NB4 (cell line): ENCODE data around the gene C10orf143.

ENCODE experiments used
- DNase-seq: peaks from one replicate; pipeline ENCODE4 v3.0.0; 2010; ENCODE audit warnings: low read depth
- H3K4me3 ChIP-seq: one replicate; pipeline ENCODE4 v1.5.1; 2011; ENCODE audit warnings: mild to moderate bottlenecking, low read depth, low read length, moderate library complexity
- CTCF ChIP-seq: IDR thresholded peaks from one replicate; pipeline ENCODE4 v1.5.1; 2012; ENCODE audit warnings: low read depth, low read length
- MAX ChIP-seq: IDR thresholded peaks from 2 replicates; pipeline ENCODE4 v1.6.1; 2011; ENCODE audit warnings: low read depth, low read length
- MYC ChIP-seq: IDR thresholded peaks from 2 replicates; pipeline ENCODE4 v1.6.1; 2011; ENCODE audit warnings: low read depth, low read length
- POLR2A ChIP-seq: IDR thresholded peaks from 2 replicates; pipeline ENCODE4 v1.6.1; 2011; ENCODE audit warnings: mild to moderate bottlenecking; ENCODE audit not compliant: insufficient read length; ENCODE audit errors: extremely low read depth

Gene C10orf143

GRCh38 chr10:130065251-130065650, 45.4 kb downstream of the C10orf143 start:
- no peak overlapping the region for H3K4me3 ChIP-seq
- TF ChIP-seq MYC (no peak), CTCF (no peak), POLR2A (no peak), MAX (no peak)
- no peak for DNase-seq

GRCh38 chr10:130064783-130065182, 45.8 kb downstream of the C10orf143 start:
- TF ChIP-seq MYC = no peak
- TF ChIP-seq MAX = no peak
- no peak for TF ChIP-seq CTCF
- no peak for TF ChIP-seq POLR2A
- no peak for DNase-seq

GRCh38 chr10:130062976-130063375, 47.7 kb downstream of the C10orf143 start:
- TF ChIP-seq MYC (no peak), POLR2A (no peak), CTCF (no peak), MAX (no peak)
- no peak overlapping the region for H3K4me3 ChIP-seq
- DNase-seq = no peak

More at GRCh38 chr10:130064783-130065182, 45.8 kb downstream of the C10orf143 start:
- H3K4me3 ChIP-seq = no peak overlapping the region

- no peak for DNase-seq
- H3K4me3 ChIP-seq = no peak overlapping the region
- TF ChIP-seq MYC (no peak), POLR2A (no peak), CTCF (no peak), MAX (no peak)
These were observed 48.4 kb downstream of the C10orf143 start for GRCh38 chr10:130062201-130062600.

GRCh38 chr10:130061760-130062159, 48.9 kb downstream of the C10orf143 start:
- TF ChIP-seq POLR2A (no peak), MYC (no peak), MAX (no peak), CTCF (no peak)
- DNase-seq = no peak
- no peak overlapping the region for H3K4me3 ChIP-seq

- DNase-seq = no peak
- H3K4me3 ChIP-seq = no peak overlapping the region
- TF ChIP-seq MAX = no peak
- TF ChIP-seq POLR2A = no peak
- no peak for TF ChIP-seq MYC
- no peak for TF ChIP-seq CTCF
These were observed 56.6 kb downstream of the C10orf143 start for GRCh38 chr10:130054021-130054420.
